Gastrocnemius medialis (tissue), 4 donors: ENCODE results near the gene XAGE3. TPM values are rescaled to one million over a fixed set of nuclear protein-coding genes. Genes with fewer than 3 reads are reported as not detected.
"Not testable (repeated sequence)": the region's sequence is repeated elsewhere in the genome, so short reads cannot be mapped to it uniquely, and the experiment has no call there.

ENCODE experiments used
- ATAC-seq, 2 donors: fragments of 150-250 bp; one replicate each; pipeline ENCODE4 v1.9.1; 2016
- DNase-seq, 2 donors: peaks; one replicate each; pipeline ENCODE4 v3.0.0-alpha.2; 2019
- H3K27ac ChIP-seq, 4 donors: fragments of 200-600 bp; sonication (generic); 1 replicate in 1 of 4; 2 replicates in 3 of 4; pipeline ENCODE4 v1.5.1; 2016 to 2018; ENCODE audit warnings: mild to moderate bottlenecking in 2 of 4, moderate library complexity in 1 of 4
- H3K27me3 ChIP-seq, 3 donors: fragments of 200-600 bp; sonication (generic) in 2 of 3; 1 replicate in 1 of 3; 2 replicates in 2 of 3; pipeline versions ENCODE4 v1.5.1 to v1.6.0; 2016 to 2019; ENCODE audit warnings: mild to moderate bottlenecking in 1 of 3, moderate library complexity in 1 of 3
- H3K36me3 ChIP-seq, 2 donors: fragments of 200-600 bp; sonication (generic) in 1 of 2; one replicate each; pipeline ENCODE4 v1.5.1; 2017 to 2018
- H3K4me1 ChIP-seq, 2 donors: fragments of 200-600 bp; sonication (generic) in 1 of 2; one replicate each; pipeline ENCODE4 v1.5.1; 2016 to 2017; ENCODE audit warnings: mild to moderate bottlenecking in 2 of 2
- H3K4me3 ChIP-seq, 4 donors: fragments of 200-600 bp; sonication (generic) in 3 of 4; 1 replicate in 1 of 4; 2 replicates in 3 of 4; pipeline ENCODE4 v1.5.1; 2016 to 2019; ENCODE audit warnings: mild to moderate bottlenecking in 2 of 4
- H3K9me3 ChIP-seq, 3 donors: fragments of 200-600 bp; sonication (generic) in 2 of 3; 1 replicate in 1 of 3; 2 replicates in 2 of 3; pipeline ENCODE4 v1.5.1; 2016 to 2019
- CTCF ChIP-seq, 5 experiments: fragments of 450-650 bp in 3 of 5; fragments of 200-600 bp in 2 of 5; sonication (generic) in 2 of 5; IDR thresholded peaks in 4 of 5; conservative IDR thresholded peaks in 1 of 5; 1 replicate in 4 of 5; 2 replicates in 1 of 5; pipeline ENCODE4 v1.5.1; 2016 to 2019; ENCODE audit warnings: antibody characterized with exemption in 5 of 5, mild to moderate bottlenecking in 3 of 5, moderate library complexity in 3 of 5
- POLR2A ChIP-seq, 2 donors: fragments of 450-650 bp; IDR thresholded peaks; one replicate each; pipeline ENCODE4 v1.6.1; 2017; ENCODE audit warnings: antibody characterized with exemption in 2 of 2, mild to moderate bottlenecking in 2 of 2, moderate library complexity in 2 of 2
- in situ Hi-C, 4 donors: fragments of 200-750 bp; cut with MboI; loops; one replicate each; pipeline versions ENCODE4 v1.15.0 to v1.8.0; 2017; ENCODE audit warnings: low sequenced_read_pairs in 4 of 4
- intact Hi-C: fragments of 100-400 bp; cut with DNase I; formaldehyde crosslinking; loops from one replicate; pipeline ENCODE4 v1.15.1; 2023; ENCODE audit warnings: low total_unique reads
- total RNA-seq, 4 donors: library from RNA; depleted of rRNA; stranded (reverse); fragments of >200 nt; gene quantifications; one replicate each; pipeline versions ENCODE4 v1.1.0 to v1.2.3, GENCODE V29; 2016

Gene XAGE3
- total RNA-seq, 4 donors from 2014 or later: not detected

- H3K27me3 ChIP-seq, intact Hi-C loops, DNase-seq, in situ Hi-C loops, H3K4me1 ChIP-seq, H3K4me3 ChIP-seq, H3K9me3 ChIP-seq, H3K27ac ChIP-seq, H3K36me3 ChIP-seq, ATAC-seq: not testable (repeated sequence)
Observed at GRCh38 chrX:52888090-52888489, 20.2 kb upstream of the XAGE3 start.

GRCh38 chrX:52887459-52887858 is 19.6 kb upstream of the XAGE3 start:
- H3K9me3 ChIP-seq, ATAC-seq, H3K4me3 ChIP-seq, H3K27me3 ChIP-seq, H3K36me3 ChIP-seq, H3K4me1 ChIP-seq, intact Hi-C loops, H3K27ac ChIP-seq, DNase-seq, in situ Hi-C loops: not testable (repeated sequence)

GRCh38 chrX:52876386-52876785 is 8.5 kb upstream of the XAGE3 start:
- H3K4me3 ChIP-seq: not testable (repeated sequence)

GRCh38 chrX:52875436-52875835 is 7.6 kb upstream of the XAGE3 start:
- in situ Hi-C loops, H3K27me3 ChIP-seq, intact Hi-C loops, H3K9me3 ChIP-seq, DNase-seq, H3K4me3 ChIP-seq, ATAC-seq, H3K27ac ChIP-seq, H3K36me3 ChIP-seq, H3K4me1 ChIP-seq: not testable (repeated sequence)

More at GRCh38 chrX:52876386-52876785, 8.5 kb upstream of the XAGE3 start:
- H3K9me3 ChIP-seq, H3K36me3 ChIP-seq, ATAC-seq, H3K27ac ChIP-seq, H3K27me3 ChIP-seq, intact Hi-C loops, DNase-seq, in situ Hi-C loops, H3K4me1 ChIP-seq: not testable (repeated sequence)

GRCh38 chrX:52874661-52875060 is 6.8 kb upstream of the XAGE3 start:
- no peak for DNase-seq
- Histone ChIP-seq H3K27me3 (peaks cover 0 to 8% (median 0%) of the 10 kb centered on the region in 3 donors), H3K36me3 (no peaks in the 10 kb centered on the region), H3K27ac (no peak overlapping the region), H3K9me3 (no peaks in the 10 kb centered on the region), H3K4me3 (no peak overlapping the region), H3K4me1 (no peaks in the 10 kb centered on the region)
- in situ Hi-C loops: no loop called here
- no peak for TF ChIP-seq POLR2A (IDR thresholded peaks at IDR 0.05)
- no peak for TF ChIP-seq CTCF (IDR thresholded peaks at IDR 0.05 in 4 of 5, conservative IDR thresholded peaks at IDR 0.05 in 1 of 5)
- intact Hi-C loops: no loop called here
- ATAC-seq: no peak

GRCh38 chrX:52873825-52874224 is 5.9 kb upstream of the XAGE3 start:
- not testable (repeated sequence) for H3K36me3 ChIP-seq, H3K27me3 ChIP-seq

GRCh38 chrX:52870046-52870445 is 2.2 kb upstream of the XAGE3 start:
- Histone ChIP-seq H3K9me3 (no peaks in the 10 kb centered on the region), H3K27me3 (peaks cover 0 to 5% (median 0%) of the 10 kb centered on the region in 3 donors), H3K4me3 (no peak overlapping the region), H3K36me3 (no peaks in the 10 kb centered on the region), H3K27ac (no peak overlapping the region), H3K4me1 (no peaks in the 10 kb centered on the region)
- intact Hi-C loops (no loop called here), in situ Hi-C loops (no loop called here)
- ATAC-seq (no peak), DNase-seq (no peak)
- no peak for TF ChIP-seq CTCF (IDR thresholded peaks at IDR 0.05 in 4 of 5, conservative IDR thresholded peaks at IDR 0.05 in 1 of 5)
- no peak for TF ChIP-seq POLR2A (IDR thresholded peaks at IDR 0.05)

More at GRCh38 chrX:52873825-52874224, 5.9 kb upstream of the XAGE3 start:
- intact Hi-C loops, H3K9me3 ChIP-seq, H3K4me1 ChIP-seq, DNase-seq, ATAC-seq, H3K4me3 ChIP-seq, in situ Hi-C loops, H3K27ac ChIP-seq: not testable (repeated sequence)
